DND-41 (cell line): Measurements from ENCODE around the gene SLC35F3.

Source experiments
- ATAC-seq: fragments of 200-7000 bp; cut with Tn5 transposase; 3 replicates; pipeline ENCODE4 v1.9.1; 2021; ENCODE audit warnings: low read depth; ENCODE audit not compliant: insufficient read depth
- DNase-seq: peaks from one replicate; pipeline ENCODE4 v3.0.0-alpha.2; 2020
- H2AFZ ChIP-seq: 2 replicates; pipeline ENCODE4 v1.6.0; 2012; ENCODE audit warnings: low read depth, low read length
- H3K27ac ChIP-seq: 2 replicates; pipeline ENCODE4 v1.5.1; 2012; ENCODE audit warnings: low read length, inconsistent platforms
- H3K27me3 ChIP-seq: fragments of 200-600 bp; sonication (generic); 2 replicates; pipeline ENCODE4 v1.6.0; 2012; ENCODE audit warnings: low read length, mild to moderate bottlenecking, inconsistent platforms; ENCODE audit not compliant: insufficient read depth, poor library complexity
- H3K36me3 ChIP-seq: 2 replicates; pipeline ENCODE4 v1.5.1; 2012; ENCODE audit warnings: low read length, inconsistent platforms; ENCODE audit not compliant: insufficient read depth
- H3K4me1 ChIP-seq: 2 replicates; pipeline ENCODE4 v1.5.1; 2012; ENCODE audit warnings: mild to moderate bottlenecking, low read length; ENCODE audit not compliant: insufficient read depth
- H3K4me2 ChIP-seq: 2 replicates; pipeline ENCODE4 v1.6.0; 2012; ENCODE audit warnings: mild to moderate bottlenecking, moderate library complexity, low read length, inconsistent platforms; ENCODE audit not compliant: insufficient read depth
- H3K4me3 ChIP-seq, 2 experiments: fragments of 200-600 bp in 1 of 2; shearing (Covaris generic) in 1 of 2; 2 replicates each; pipeline ENCODE4 v1.5.1; 2012 to 2016; ENCODE audit warnings: inconsistent platforms in 2 of 2, low read length in 2 of 2, mild to moderate bottlenecking in 2 of 2, low read depth in 1 of 2, moderate library complexity in 1 of 2
- H3K79me2 ChIP-seq: 2 replicates; pipeline ENCODE4 v1.6.0; 2012; ENCODE audit warnings: low read length, inconsistent platforms; ENCODE audit not compliant: insufficient read depth
- H3K9ac ChIP-seq: 2 replicates; pipeline ENCODE4 v1.6.0; 2012; ENCODE audit warnings: low read depth, mild to moderate bottlenecking, inconsistent platforms, low read length, moderate library complexity
- H3K9me3 ChIP-seq: 2 replicates; pipeline ENCODE4 v1.5.1; 2012; ENCODE audit warnings: low read length, moderate library complexity, mild to moderate bottlenecking, inconsistent platforms; ENCODE audit not compliant: insufficient read depth, severe bottlenecking
- H4K20me1 ChIP-seq: 2 replicates; pipeline ENCODE4 v1.6.0; 2012; ENCODE audit warnings: low read length; ENCODE audit not compliant: insufficient read depth
- EZH2 ChIP-seq: IDR thresholded peaks from 3 replicates; pipeline ENCODE4 v1.6.1; 2012; ENCODE audit warnings: borderline replicate concordance, low read depth, mild to moderate bottlenecking, moderate library complexity, low read length, inconsistent platforms; ENCODE audit not compliant: severe bottlenecking
- TF ChIP-seq, protein P1 (sequence below): IDR thresholded peaks from 2 replicates; pipeline ENCODE4 v1.5.1; 2012; ENCODE audit warnings: borderline replicate concordance, low read length, moderate library complexity, mild to moderate bottlenecking; ENCODE audit not compliant: poor library complexity, severe bottlenecking; ENCODE audit errors: extremely low read depth

SLC35F3 gene

GRCh38 chr1:233960386-233960785 lies 55.9 kb downstream of the SLC35F3 start:
- no peak for DNase-seq
- Histone ChIP-seq H3K4me2 (no peak overlapping the region), H3K9me3 (no peaks in the 10 kb centered on the region), H3K36me3 (no peaks in the 10 kb centered on the region), H3K27ac (no peak overlapping the region), H3K4me3 (no peak overlapping the region), H3K27me3 (peaks cover 3% of the 10 kb centered on the region), H3K4me1 (no peaks in the 10 kb centered on the region), H4K20me1 (no peaks in the 10 kb centered on the region), H3K9ac (no peak overlapping the region), H3K79me2 (no peaks in the 10 kb centered on the region), H2AFZ (no peak overlapping the region)
- TF ChIP-seq, protein P1, sequence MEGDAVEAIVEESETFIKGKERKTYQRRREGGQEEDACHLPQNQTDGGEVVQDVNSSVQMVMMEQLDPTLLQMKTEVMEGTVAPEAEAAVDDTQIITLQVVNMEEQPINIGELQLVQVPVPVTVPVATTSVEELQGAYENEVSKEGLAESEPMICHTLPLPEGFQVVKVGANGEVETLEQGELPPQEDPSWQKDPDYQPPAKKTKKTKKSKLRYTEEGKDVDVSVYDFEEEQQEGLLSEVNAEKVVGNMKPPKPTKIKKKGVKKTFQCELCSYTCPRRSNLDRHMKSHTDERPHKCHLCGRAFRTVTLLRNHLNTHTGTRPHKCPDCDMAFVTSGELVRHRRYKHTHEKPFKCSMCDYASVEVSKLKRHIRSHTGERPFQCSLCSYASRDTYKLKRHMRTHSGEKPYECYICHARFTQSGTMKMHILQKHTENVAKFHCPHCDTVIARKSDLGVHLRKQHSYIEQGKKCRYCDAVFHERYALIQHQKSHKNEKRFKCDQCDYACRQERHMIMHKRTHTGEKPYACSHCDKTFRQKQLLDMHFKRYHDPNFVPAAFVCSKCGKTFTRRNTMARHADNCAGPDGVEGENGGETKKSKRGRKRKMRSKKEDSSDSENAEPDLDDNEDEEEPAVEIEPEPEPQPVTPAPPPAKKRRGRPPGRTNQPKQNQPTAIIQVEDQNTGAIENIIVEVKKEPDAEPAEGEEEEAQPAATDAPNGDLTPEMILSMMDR: no peak
- no peak for TF ChIP-seq EZH2
- no peak for ATAC-seq

GRCh38 chr1:233962878-233963277 lies 58.4 kb downstream of the SLC35F3 start:
- Histone ChIP-seq H3K36me3 (no peaks in the 10 kb centered on the region), H3K27ac (no peak overlapping the region), H3K27me3 (peaks cover 3% of the 10 kb centered on the region), H3K4me1 (no peaks in the 10 kb centered on the region), H3K9ac (no peak overlapping the region), H3K9me3 (no peaks in the 10 kb centered on the region), H2AFZ (no peak overlapping the region), H3K4me2 (no peak overlapping the region), H3K79me2 (no peaks in the 10 kb centered on the region), H4K20me1 (no peaks in the 10 kb centered on the region), H3K4me3 (no peak overlapping the region)
- TF ChIP-seq, protein P1: no peak
- no peak for TF ChIP-seq EZH2
- ATAC-seq (no peak), DNase-seq (no peak)

DNA sequence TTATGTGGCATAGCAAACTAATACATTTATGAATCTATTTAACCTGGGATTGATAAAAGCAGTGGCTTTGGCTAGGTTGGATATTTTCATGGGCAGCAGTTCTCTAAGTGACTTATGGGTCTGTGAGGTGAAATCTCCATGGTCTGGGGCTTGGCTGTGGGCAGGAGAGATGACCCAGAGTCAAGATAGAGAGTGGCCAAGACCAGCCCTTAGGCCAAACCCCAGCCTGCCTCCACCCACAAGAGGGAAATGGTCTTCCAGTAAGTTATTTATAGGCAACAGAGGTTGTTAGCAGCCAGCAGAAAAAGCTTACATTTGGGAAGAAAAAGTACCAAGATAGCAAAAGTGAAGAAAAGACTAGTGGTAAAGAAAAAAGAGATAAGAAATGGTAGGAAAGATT lies 61.4 kb downstream of the SLC35F3 start:
- Histone ChIP-seq H3K4me1 (no peaks in the 10 kb centered on the region), H3K4me3 (no peak overlapping the region), H3K36me3 (no peaks in the 10 kb centered on the region), H3K27me3 (no peaks in the 10 kb centered on the region), H3K79me2 (no peaks in the 10 kb centered on the region), H3K9me3 (no peaks in the 10 kb centered on the region), H3K4me2 (no peak overlapping the region), H3K27ac (no peak overlapping the region), H4K20me1 (no peaks in the 10 kb centered on the region), H3K9ac (no peak overlapping the region), H2AFZ (no peak overlapping the region)
- DNase-seq (no peak), ATAC-seq (no peak)
- no peak for TF ChIP-seq EZH2
- TF ChIP-seq, protein P1: no peak

DNA sequence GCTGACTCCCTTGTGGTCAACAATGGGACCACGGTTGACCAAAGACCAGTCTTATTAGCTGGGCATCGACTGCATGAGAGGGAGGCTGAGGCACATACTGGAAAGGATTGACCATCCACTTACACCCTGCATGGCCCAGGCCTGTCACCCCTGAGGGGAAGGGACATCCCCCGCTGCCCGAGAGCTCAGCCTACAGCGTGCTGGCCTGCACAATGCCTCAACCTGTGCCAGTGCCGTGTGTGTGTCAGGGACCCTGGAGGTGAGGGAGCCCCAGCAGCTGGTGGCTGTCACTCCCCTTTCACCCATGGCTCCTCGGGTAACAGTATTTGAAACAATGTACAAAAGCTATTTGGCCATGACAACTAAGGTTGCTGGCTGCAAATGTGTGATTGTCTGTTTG lies 67.3 kb downstream of the SLC35F3 start:
- no peak for DNase-seq
- H3K9me3 ChIP-seq: no peaks in the 10 kb centered on the region
- no peak overlapping the region for H3K27ac ChIP-seq
- TF ChIP-seq EZH2: no peak
- TF ChIP-seq, protein P1: no peak
- no peak overlapping the region for H3K4me3 ChIP-seq
- H3K36me3 ChIP-seq: no peaks in the 10 kb centered on the region
- H3K79me2 ChIP-seq: no peaks in the 10 kb centered on the region
- H4K20me1 ChIP-seq: no peaks in the 10 kb centered on the region
- no peak overlapping the region for H2AFZ ChIP-seq
- no peaks in the 10 kb centered on the region for H3K4me1 ChIP-seq
- ATAC-seq: no peak
- H3K4me2 ChIP-seq: no peak overlapping the region
- no peak overlapping the region for H3K9ac ChIP-seq
- peaks cover under 1% of the 10 kb centered on the region for H3K27me3 ChIP-seq
